ENCODE measurements around the gene MOGAT2. TPM values are rescaled to one million over a fixed set of nuclear protein-coding genes. Genes with fewer than 3 reads are reported as not detected.

The MOGAT2 gene
- total and polyA plus RNA-seq, 2 of the 13 experiments (the other 11 are each of a cell fraction or from before 2014, with no cell fraction given): 27.2 to 27.8 TPM

GRCh38 chr11:75768112-75768908 lies 50.7 kb downstream of the MOGAT2 start, which contains the start of gene DGAT2 (continued):
- TF ChIP-seq NFE2L1 (CRISPR knock-in tag; IDR thresholded peaks at IDR 0.05; ENCODE audit: borderline replicate concordance) (no peak), HES4 (CRISPR knock-in tag; IDR thresholded peaks at IDR 0.05; ENCODE audit: borderline replicate concordance) (peak; percentile 59; the same call in 1 of the 2 replicates), IKZF5 (CRISPR knock-in tag; IDR thresholded peaks at IDR 0.05) (peak; percentile 64; the same call in 1 of the 2 replicates), FOSL2 (CRISPR knock-in tag; IDR thresholded peaks at IDR 0.05) (peak; percentile 24; the same call in 1 of the 2 replicates), NFE2L2 (IDR thresholded peaks at IDR 0.05; ENCODE audit: low read length) (no peak), STAT5B (CRISPR knock-in tag; IDR thresholded peaks at IDR 0.05) (no peak; the same call in 1 of the 2 replicates), KMT2A (CRISPR knock-in tag; IDR thresholded peaks at IDR 0.05) (peak; percentile 57), ZNF441 (CRISPR knock-in tag; IDR thresholded peaks at IDR 0.05; ENCODE audit: borderline replicate concordance) (peak; percentile 82; the same call in 1 of the 2 replicates), MXD4 (CRISPR knock-in tag; IDR thresholded peaks at IDR 0.05) (0 out of 2 replicates have a peak, but pooled peaks have one; percentile 83), ARID4A (CRISPR knock-in tag; IDR thresholded peaks at IDR 0.05; ENCODE audit: borderline replicate concordance) (peak; percentile 77), ZNF770 (CRISPR knock-in tag; IDR thresholded peaks at IDR 0.05) (no peak), MED8 (CRISPR knock-in tag; IDR thresholded peaks at IDR 0.05; ENCODE audit: insufficient replicate concordance) (no peak), ZBTB26 (CRISPR knock-in tag; IDR thresholded peaks at IDR 0.05; ENCODE audit: borderline replicate concordance) (0 out of 2 replicates have a peak, but pooled peaks have one; percentile 68), BRD4 (CRISPR knock-in tag; IDR thresholded peaks at IDR 0.05) (peak; percentile 66), FOXC1 (CRISPR knock-in tag; IDR thresholded peaks at IDR 0.05; ENCODE audit: borderline replicate concordance) (no peak; the same call in 1 of the 2 replicates), ELF4 (CRISPR knock-in tag; IDR thresholded peaks at IDR 0.05; ENCODE audit: borderline replicate concordance) (peak; percentile 79; the same call in 1 of the 2 replicates), LRRFIP1 (CRISPR knock-in tag; conservative IDR thresholded peaks at IDR 0.05) (no peak)
